Measurements from ENCODE around the gene PTPRT. TPM values are rescaled to one million over a fixed set of nuclear protein-coding genes. Genes with fewer than 3 reads are reported as not detected.

The PTPRT gene
- total RNA-seq, 4 donors from 2014 or later: 0.57 to 2.0 (median 0.83) TPM

DNA sequence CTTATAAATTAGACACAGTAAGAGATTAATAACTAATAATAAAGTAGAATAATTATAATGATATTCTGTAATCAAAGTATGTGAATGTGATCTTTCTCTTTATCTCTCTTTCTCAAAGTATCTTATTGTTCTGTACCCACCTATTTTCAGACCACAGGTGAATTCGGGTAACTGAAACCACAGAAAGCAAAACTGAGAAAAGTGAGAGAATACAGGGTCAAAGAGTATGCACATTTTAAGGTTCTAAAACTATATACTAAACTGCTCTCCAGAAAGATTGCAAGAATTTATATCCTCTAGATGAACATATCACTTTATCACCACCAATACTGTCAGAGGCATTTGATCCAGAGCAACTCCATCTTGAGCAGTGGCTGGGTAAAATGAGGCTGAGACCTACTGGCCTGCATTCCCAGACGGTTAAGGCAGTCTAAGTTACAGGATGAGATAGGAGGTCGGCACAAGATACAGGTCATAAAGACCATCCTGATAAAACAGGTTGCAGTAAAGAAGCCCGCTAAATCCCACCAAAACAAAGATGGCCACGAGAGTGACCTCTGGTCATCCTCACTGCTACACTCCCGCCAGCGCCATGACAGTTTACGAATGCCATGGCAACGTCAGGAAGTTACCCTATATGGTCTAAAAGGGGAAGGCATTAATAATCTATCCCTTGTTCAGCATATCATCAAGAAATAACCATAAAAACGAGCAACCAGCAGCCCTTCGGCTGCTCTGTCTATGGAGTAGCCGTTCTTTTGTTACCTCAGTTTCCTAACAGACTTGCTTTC lies 211.3 kb downstream of the PTPRT start:
- TF ChIP-seq, protein P1, sequence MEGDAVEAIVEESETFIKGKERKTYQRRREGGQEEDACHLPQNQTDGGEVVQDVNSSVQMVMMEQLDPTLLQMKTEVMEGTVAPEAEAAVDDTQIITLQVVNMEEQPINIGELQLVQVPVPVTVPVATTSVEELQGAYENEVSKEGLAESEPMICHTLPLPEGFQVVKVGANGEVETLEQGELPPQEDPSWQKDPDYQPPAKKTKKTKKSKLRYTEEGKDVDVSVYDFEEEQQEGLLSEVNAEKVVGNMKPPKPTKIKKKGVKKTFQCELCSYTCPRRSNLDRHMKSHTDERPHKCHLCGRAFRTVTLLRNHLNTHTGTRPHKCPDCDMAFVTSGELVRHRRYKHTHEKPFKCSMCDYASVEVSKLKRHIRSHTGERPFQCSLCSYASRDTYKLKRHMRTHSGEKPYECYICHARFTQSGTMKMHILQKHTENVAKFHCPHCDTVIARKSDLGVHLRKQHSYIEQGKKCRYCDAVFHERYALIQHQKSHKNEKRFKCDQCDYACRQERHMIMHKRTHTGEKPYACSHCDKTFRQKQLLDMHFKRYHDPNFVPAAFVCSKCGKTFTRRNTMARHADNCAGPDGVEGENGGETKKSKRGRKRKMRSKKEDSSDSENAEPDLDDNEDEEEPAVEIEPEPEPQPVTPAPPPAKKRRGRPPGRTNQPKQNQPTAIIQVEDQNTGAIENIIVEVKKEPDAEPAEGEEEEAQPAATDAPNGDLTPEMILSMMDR (IDR thresholded peaks at IDR 0.05; ENCODE audit: low read depth): no peak

DNA sequence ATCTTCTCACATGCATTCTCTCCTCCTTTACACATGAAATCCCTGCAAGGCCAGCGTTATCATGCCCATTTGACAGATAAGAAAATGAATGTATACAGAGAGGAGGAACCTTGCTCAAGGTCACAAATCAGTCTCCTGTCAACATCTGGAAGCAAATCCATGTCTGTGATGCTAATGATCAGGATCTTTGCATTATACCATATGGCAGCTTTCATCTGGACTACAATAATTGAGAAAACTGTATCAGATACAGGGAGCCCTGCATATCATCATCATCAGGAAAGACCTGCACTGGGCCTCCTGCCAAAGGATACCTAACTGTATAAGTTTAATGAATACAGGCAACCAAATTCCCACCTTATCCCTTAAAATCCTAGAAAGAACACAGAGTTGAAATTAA lies 213.7 kb downstream of the PTPRT start:
- TF ChIP-seq, protein P1 (IDR thresholded peaks at IDR 0.05; ENCODE audit: low read depth): no peak

DNA sequence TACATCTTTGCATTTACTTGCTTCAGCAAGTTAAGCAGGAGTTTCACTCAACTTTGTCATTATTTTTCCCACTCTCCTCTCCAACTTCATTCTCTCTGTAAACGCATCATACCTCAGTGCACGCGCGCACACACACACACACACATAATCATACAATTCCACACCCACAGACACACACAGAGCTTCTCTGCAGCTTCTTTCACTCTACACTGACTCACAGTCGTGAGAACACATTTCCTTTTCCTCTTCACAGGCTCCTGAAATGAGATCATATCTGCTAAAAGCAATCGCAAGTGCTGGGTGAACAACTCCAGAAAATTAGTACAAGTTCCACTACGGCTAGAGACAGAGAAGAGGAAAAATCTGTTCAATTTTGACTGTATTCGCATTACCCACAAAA lies 215.4 kb downstream of the PTPRT start:
- TF ChIP-seq, protein P1 (IDR thresholded peaks at IDR 0.05; ENCODE audit: low read depth): no peak

DNA sequence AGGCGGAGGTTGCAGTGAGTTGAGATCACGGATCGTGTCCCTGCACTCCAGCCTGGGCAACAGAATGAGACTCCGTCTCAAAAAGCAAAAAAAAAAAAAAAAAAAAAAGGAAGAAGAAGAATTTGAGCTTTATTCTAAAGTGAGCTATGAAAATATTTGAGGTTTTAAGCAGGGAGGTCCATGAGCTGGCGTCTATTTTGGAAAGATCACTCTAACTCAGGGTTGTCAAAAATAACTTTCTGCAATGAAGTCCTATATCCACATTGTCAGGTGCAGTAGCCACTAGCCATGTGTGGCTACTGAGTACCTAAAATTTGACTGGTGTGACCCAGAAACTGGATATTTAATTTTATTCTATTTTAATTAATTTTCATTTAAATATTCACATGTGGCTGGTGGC lies 217.1 kb downstream of the PTPRT start:
- TF ChIP-seq, protein P1 (IDR thresholded peaks at IDR 0.05; ENCODE audit: low read depth): no peak

DNA sequence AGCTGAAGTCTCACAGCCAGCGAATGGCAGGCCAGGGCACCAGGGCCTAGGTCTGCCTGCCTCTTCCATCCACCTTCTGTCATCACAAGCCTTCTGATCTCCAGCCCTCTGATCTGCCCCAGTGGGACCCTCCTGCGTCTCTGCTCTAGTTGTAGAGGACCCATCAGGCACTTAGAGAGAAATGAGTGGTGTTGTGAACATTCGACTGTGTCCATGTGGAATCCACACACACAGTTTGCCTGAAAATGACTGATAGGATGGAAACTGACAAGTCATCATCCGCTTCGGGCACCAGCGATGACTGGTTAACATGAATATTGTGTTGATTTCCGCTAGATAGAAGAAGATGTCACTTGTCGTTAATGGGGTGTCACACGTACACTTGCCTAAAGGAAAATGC lies 221.0 kb downstream of the PTPRT start:
- TF ChIP-seq, protein P1 (IDR thresholded peaks at IDR 0.05; ENCODE audit: low read depth): no peak

DNA sequence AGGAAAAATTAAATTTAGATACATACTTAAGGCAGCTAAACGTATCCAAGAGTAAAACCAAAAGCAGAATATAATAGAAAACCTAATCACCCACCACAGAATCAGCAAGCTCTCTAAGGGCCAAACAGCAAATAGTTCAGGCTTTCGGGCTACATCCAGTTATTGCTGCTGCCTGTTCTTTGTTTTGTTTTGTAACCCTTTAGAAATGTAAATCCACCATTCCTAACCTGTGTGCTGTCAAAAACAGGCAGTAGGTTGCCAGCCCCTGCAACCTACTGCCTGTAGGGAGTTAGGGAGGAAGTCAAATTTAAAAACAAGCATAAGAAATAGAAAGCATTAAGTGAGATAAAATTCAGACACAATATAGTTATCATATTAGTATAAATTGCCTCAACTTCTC lies 225.9 kb downstream of the PTPRT start:
- TF ChIP-seq, protein P1 (IDR thresholded peaks at IDR 0.05; ENCODE audit: low read depth): no peak

DNA sequence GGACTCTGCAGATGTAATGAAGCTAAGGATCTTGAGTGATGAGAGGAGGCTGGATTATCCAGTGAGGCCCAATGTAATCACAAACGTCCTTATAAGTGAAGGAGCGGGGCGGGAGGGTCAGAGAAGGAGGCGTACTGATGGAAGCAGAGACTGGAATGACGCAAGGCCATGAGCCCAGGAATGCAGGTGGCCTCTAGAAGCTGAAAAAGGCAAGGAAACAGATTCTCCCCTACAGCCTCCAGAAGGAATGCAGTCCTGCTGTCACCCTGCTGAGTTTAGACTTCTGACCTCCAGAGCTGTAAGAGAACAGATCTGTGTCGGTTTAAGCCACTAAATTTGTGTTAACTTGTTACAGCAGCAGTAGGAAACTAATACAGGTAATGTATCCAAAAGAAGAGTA lies 227.9 kb downstream of the PTPRT start:
- TF ChIP-seq, protein P1 (IDR thresholded peaks at IDR 0.05; ENCODE audit: low read depth): no peak
